Panc1 (cell line): ENCODE results near the gene AMDHD2. TPM values are rescaled to one million over a fixed set of nuclear protein-coding genes. Genes with fewer than 3 reads are reported as not detected.

ENCODE experiments used
- ATAC-seq: fragments of 200-7000 bp; cut with Tn5 transposase; 2 replicates; pipeline ENCODE4 v1.9.1; 2020; ENCODE audit warnings: mild to moderate bottlenecking, moderate library complexity
- BruUV-seq: library from RNA; stranded (reverse); fragments of 400-500 nt; replicated peaks from 2 replicates; lab custom pipeline; 2021; lab: Mats Ljungman, UMichigan
- CTCF ChIA-PET: fragments of 300-600 bp; sonication (Branson Sonifier 250); formaldehyde crosslinking; loops from one replicate; lab custom pipeline; 2022; ENCODE audit warnings: antibody characterized with exemption; lab: Charles Lee
- POLR2A ChIA-PET: fragments of 300-600 bp; sonication (Branson Sonifier 250); formaldehyde crosslinking; loops from one replicate; lab custom pipeline; 2022; ENCODE audit warnings: antibody characterized with exemption; lab: Charles Lee
- DNase-seq: peaks from one replicate; pipeline ENCODE4 v3.0.0-alpha.2; 2010; ENCODE audit warnings: low read depth, low spot score
- H3K27ac ChIP-seq: 2 replicates; pipeline ENCODE4 v1.5.1; 2011; ENCODE audit warnings: mild to moderate bottlenecking, low read length, inconsistent platforms
- H3K27me3 ChIP-seq: fragments of 200-500 bp; sonication (Bioruptor generic); 2 replicates; pipeline ENCODE4 v1.6.0; 2014; ENCODE audit warnings: low read length, inconsistent platforms; ENCODE audit not compliant: control insufficient read depth, insufficient read depth
- H3K36me3 ChIP-seq: fragments of 200-500 bp; sonication (Bioruptor generic); 2 replicates; pipeline ENCODE4 v1.5.1; 2014; ENCODE audit warnings: inconsistent platforms, mild to moderate bottlenecking, low read length, moderate library complexity; ENCODE audit not compliant: control insufficient read depth, insufficient read depth
- H3K4me1 ChIP-seq: 2 replicates; pipeline ENCODE4 v1.5.1; 2011; ENCODE audit warnings: inconsistent platforms, mild to moderate bottlenecking, low read length, moderate library complexity; ENCODE audit not compliant: control insufficient read depth, insufficient read depth
- H3K4me3 ChIP-seq, 2 experiments: 2 replicates each; pipeline ENCODE4 v1.5.1; 2011 to 2012; ENCODE audit warnings: low read depth in 2 of 2, low read length in 2 of 2, mild to moderate bottlenecking in 2 of 2, inconsistent platforms in 1 of 2, moderate library complexity in 1 of 2
- H3K9me3 ChIP-seq: fragments of 200-500 bp; sonication (Bioruptor generic); 2 replicates; pipeline ENCODE4 v1.5.1; 2014; ENCODE audit warnings: low read depth, mild to moderate bottlenecking, inconsistent platforms, low read length, moderate library complexity; ENCODE audit not compliant: control insufficient read depth, insufficient read depth
- CTCF ChIP-seq: fragments of 450-650 bp; IDR thresholded peaks from 2 replicates; pipeline ENCODE4 v1.5.1; 2017; ENCODE audit warnings: mild to moderate bottlenecking
- POLR2AphosphoS5 ChIP-seq: IDR thresholded peaks from 2 replicates; pipeline ENCODE4 v1.6.1; 2012; ENCODE audit warnings: mild to moderate bottlenecking, low read depth, low read length, moderate library complexity
- SIN3A ChIP-seq: IDR thresholded peaks from 2 replicates; pipeline ENCODE4 v1.6.1; 2012; ENCODE audit warnings: low read depth, mild to moderate bottlenecking, low read length, moderate library complexity, borderline replicate concordance; ENCODE audit not compliant: insufficient read depth
- TCF7L2 ChIP-seq: IDR thresholded peaks from 2 replicates; pipeline ENCODE4 v1.6.1; 2011; ENCODE audit warnings: mild to moderate bottlenecking, low read depth, low read length, inconsistent platforms
- in situ Hi-C: cut with HindIII; loops from 2 replicates; pipeline ENCODE4 v1.10.0; 2016; ENCODE audit warnings: low sequenced_read_pairs, low pct_unique_long_range_greater_than_20kb
- intact Hi-C: fragments of 100-400 bp; cut with micrococcal nuclease; formaldehyde crosslinking; loops from one replicate; pipeline ENCODE4 v1.10.0; 2022; ENCODE audit not compliant: unreplicated experiment
- total RNA-seq: library from RNA; stranded (reverse); gene quantifications from one replicate; pipeline ENCODE4 v1.2.1, GENCODE V29; 2021; ENCODE audit not compliant: unreplicated experiment
- TF ChIP-seq, protein P1 (sequence below), 2 experiments: IDR thresholded peaks; 2 replicates each; pipeline ENCODE4 v1.6.1; 2011 to 2012; ENCODE audit warnings: low read depth in 2 of 2, control low read depth in 1 of 2, low read length in 1 of 2, mild to moderate bottlenecking in 1 of 2, moderate library complexity in 1 of 2; ENCODE audit not compliant: insufficient read depth in 1 of 2

Gene AMDHD2
- total RNA-seq, 1 experiment from 2014 or later = 87.5 TPM

DNA sequence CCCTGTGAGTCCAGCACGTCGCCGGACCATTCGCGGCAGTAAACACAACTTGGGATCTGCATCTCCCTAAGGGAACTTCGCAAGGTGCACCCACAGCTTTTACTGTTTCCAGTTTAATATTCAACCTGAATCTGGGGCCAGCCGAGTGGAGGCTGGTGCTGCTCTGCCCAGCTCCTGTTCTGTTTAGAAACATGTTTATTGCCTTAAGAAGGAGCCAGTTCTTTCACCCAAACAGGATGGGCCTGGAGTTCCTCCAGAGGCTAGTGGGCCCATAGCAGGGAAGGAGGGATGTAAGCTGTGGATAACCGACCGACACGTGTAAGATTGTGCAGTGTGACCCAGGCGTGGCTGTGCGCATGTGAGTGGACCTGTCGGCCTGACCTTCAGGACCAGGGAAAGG is 27.9 kb upstream of the AMDHD2 start:
- BruUV-seq = no TSS peak
- intact Hi-C loops = no loop called here
- in situ Hi-C loops = no loop called here

DNA sequence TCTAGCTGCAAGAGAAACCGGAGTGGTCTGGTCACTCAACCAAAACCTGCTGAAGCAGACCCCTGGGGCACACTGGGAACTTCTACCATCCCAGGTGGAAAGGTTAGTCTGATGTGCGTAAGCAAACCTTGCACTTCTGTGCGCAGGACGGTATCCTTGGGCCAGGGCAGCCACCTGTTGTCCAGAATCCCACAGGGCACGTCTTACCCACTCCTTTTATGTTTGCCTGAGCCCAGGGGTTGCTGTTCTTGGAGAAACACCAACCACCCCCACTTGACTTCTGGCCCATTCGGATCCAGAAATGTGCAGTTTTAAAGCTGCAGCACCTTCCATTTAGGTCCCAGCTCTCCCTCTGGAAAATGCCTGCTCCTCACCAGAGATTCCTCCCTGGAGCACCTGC is 26.6 kb upstream of the AMDHD2 start:
- H3K4me3 ChIP-seq = no peak overlapping the region
- in situ Hi-C loops = no loop called here

More for the DNA sequence above, 27.9 kb upstream of the AMDHD2 start:
- no peak overlapping the region for H3K4me3 ChIP-seq
- TF ChIP-seq, protein P1, sequence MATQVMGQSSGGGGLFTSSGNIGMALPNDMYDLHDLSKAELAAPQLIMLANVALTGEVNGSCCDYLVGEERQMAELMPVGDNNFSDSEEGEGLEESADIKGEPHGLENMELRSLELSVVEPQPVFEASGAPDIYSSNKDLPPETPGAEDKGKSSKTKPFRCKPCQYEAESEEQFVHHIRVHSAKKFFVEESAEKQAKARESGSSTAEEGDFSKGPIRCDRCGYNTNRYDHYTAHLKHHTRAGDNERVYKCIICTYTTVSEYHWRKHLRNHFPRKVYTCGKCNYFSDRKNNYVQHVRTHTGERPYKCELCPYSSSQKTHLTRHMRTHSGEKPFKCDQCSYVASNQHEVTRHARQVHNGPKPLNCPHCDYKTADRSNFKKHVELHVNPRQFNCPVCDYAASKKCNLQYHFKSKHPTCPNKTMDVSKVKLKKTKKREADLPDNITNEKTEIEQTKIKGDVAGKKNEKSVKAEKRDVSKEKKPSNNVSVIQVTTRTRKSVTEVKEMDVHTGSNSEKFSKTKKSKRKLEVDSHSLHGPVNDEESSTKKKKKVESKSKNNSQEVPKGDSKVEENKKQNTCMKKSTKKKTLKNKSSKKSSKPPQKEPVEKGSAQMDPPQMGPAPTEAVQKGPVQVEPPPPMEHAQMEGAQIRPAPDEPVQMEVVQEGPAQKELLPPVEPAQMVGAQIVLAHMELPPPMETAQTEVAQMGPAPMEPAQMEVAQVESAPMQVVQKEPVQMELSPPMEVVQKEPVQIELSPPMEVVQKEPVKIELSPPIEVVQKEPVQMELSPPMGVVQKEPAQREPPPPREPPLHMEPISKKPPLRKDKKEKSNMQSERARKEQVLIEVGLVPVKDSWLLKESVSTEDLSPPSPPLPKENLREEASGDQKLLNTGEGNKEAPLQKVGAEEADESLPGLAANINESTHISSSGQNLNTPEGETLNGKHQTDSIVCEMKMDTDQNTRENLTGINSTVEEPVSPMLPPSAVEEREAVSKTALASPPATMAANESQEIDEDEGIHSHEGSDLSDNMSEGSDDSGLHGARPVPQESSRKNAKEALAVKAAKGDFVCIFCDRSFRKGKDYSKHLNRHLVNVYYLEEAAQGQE (IDR thresholded peaks at IDR 0.05; ENCODE audit: insufficient read depth in 1 of 2, low read depth in 2 of 2, low read length in 1 of 2) = no peak
- no peak for TF ChIP-seq TCF7L2
- no peak for TF ChIP-seq POLR2AphosphoS5
- no peak for TF ChIP-seq CTCF
- no peak overlapping the region for H3K27ac ChIP-seq
- no peaks in the 10 kb centered on the region for H3K36me3 ChIP-seq
- ATAC-seq (no peak), DNase-seq (no peak)
- H3K4me1 ChIP-seq = peaks cover 2% of the 10 kb centered on the region; the same call in 1 of the 2 replicates
- ChIA-PET CTCF (no interaction called here), POLR2A (no interaction called here)
- H3K27me3 ChIP-seq = no peaks in the 10 kb centered on the region
- H3K9me3 ChIP-seq = no peaks in the 10 kb centered on the region

More for the DNA sequence above, 26.6 kb upstream of the AMDHD2 start:
- H3K27me3 ChIP-seq = no peaks in the 10 kb centered on the region
- POLR2A ChIA-PET = no interaction called here
- DNase-seq (no peak), ATAC-seq (no peak)
- no peaks in the 10 kb centered on the region for H3K36me3 ChIP-seq
- H3K9me3 ChIP-seq = no peaks in the 10 kb centered on the region
- no TSS peak for BruUV-seq
- intact Hi-C loops = no loop called here
- H3K27ac ChIP-seq = no peak overlapping the region
- CTCF ChIA-PET = no interaction called here
- TF ChIP-seq CTCF (no peak), TCF7L2 (no peak), SIN3A (no peak), POLR2AphosphoS5 (no peak)
- TF ChIP-seq, protein P1 (IDR thresholded peaks at IDR 0.05; ENCODE audit: insufficient read depth in 1 of 2, low read depth in 2 of 2, low read length in 1 of 2) = no peak
- H3K4me1 ChIP-seq = no peaks in the 10 kb centered on the region
